PFSK-1 (cell line): Measurements from ENCODE around the gene OS9.

Experiments used
- POLR2AphosphoS5 ChIP-seq: IDR thresholded peaks from 2 replicates; pipeline ENCODE4 v1.6.1; 2012; ENCODE audit warnings: low read depth, mild to moderate bottlenecking, control low read depth, low read length, moderate library complexity
- SIN3A ChIP-seq: IDR thresholded peaks from 2 replicates; pipeline ENCODE4 v1.6.1; 2012; ENCODE audit warnings: mild to moderate bottlenecking, low read length, moderate library complexity, borderline replicate concordance; ENCODE audit not compliant: insufficient read depth
- TAF1 ChIP-seq: IDR thresholded peaks from 2 replicates; pipeline ENCODE4 v1.6.1; 2012; ENCODE audit warnings: low read length, control low read depth, borderline replicate concordance; ENCODE audit not compliant: insufficient read depth
- TF ChIP-seq, protein P1 (sequence below), 2 experiments: IDR thresholded peaks; 2 replicates each; pipeline versions ENCODE4 v1.6.1 to v1.8.0; 2011 to 2012; ENCODE audit warnings: low read depth in 2 of 2, low read length in 2 of 2, control low read depth in 1 of 2, inconsistent platforms in 1 of 2, mild to moderate bottlenecking in 1 of 2, moderate library complexity in 1 of 2; ENCODE audit not compliant: insufficient read depth in 1 of 2

DNA sequence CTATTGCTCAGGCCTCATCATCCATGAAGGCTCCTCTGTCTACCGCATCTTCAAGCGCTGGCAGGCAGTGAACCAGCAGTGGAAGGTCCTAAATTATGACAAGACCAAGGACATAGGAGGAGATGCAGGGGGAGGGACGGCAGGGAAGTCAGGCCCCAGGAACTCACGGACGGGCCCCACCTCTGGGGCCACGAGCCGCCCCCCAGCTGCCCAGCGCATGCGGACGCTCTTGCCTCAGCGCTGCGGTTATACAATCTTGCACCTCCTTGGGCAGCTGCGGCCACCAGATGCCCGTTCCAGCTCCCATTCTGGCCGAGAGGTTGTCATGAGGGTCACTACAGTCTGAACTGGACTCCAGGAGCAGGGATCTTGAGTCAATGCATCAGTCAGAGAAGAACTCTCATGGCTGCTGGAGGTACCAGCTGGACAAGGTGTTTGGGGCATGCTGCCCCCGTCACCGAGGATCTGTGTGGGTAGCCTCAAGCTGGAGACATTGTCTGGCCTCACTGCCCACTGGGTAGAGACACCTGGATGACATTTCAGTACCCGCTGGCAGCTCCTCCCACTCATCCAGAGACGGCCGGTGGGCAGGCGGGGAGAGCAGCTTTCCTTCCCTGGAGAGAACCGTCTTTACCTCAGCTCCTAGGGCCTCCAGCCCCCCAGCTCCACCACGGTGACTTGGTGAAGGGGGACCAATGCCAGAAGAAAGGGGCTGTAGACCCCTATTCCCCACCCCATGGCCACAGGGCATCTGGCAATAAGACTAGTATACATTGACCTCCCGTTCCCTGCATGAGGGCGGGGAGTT lies 64.8 kb downstream of the OS9 start:
- TF ChIP-seq SIN3A (no peak), POLR2AphosphoS5 (no peak), TAF1 (no peak)
- TF ChIP-seq, protein P1, sequence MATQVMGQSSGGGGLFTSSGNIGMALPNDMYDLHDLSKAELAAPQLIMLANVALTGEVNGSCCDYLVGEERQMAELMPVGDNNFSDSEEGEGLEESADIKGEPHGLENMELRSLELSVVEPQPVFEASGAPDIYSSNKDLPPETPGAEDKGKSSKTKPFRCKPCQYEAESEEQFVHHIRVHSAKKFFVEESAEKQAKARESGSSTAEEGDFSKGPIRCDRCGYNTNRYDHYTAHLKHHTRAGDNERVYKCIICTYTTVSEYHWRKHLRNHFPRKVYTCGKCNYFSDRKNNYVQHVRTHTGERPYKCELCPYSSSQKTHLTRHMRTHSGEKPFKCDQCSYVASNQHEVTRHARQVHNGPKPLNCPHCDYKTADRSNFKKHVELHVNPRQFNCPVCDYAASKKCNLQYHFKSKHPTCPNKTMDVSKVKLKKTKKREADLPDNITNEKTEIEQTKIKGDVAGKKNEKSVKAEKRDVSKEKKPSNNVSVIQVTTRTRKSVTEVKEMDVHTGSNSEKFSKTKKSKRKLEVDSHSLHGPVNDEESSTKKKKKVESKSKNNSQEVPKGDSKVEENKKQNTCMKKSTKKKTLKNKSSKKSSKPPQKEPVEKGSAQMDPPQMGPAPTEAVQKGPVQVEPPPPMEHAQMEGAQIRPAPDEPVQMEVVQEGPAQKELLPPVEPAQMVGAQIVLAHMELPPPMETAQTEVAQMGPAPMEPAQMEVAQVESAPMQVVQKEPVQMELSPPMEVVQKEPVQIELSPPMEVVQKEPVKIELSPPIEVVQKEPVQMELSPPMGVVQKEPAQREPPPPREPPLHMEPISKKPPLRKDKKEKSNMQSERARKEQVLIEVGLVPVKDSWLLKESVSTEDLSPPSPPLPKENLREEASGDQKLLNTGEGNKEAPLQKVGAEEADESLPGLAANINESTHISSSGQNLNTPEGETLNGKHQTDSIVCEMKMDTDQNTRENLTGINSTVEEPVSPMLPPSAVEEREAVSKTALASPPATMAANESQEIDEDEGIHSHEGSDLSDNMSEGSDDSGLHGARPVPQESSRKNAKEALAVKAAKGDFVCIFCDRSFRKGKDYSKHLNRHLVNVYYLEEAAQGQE (IDR thresholded peaks at IDR 0.05; ENCODE audit: insufficient read depth in 1 of 2, low read depth in 2 of 2, low read length in 2 of 2) = no peak
